ENCODE results near the gene XRCC5. TPM values are rescaled to one million over a fixed set of nuclear protein-coding genes. Genes with fewer than 3 reads are reported as not detected.
A peak's percentile ranks its signal among the peaks of the same experiment; 100 is the strongest.

XRCC5 gene
- total and polyA plus RNA-seq, 4 experiments from 2014 or later = 235 to 348 (median 273) TPM

GRCh38 chr2:216119986-216120385 lies 10.8 kb downstream of the XRCC5 start:
- H3K27me3 ChIP-seq (ENCODE audit: insufficient read depth, low read length) = no peaks in the 10 kb centered on the region
- intact Hi-C loops (cut with micrococcal nuclease) = loop anchor here (10.0 kb wide), 1 partner anchor 85 kb away; no protein-coding TSS in a partner anchor
- H3K27ac ChIP-seq (ENCODE audit: low read depth, low read length) = no peak overlapping the region
- Mint-ChIP-seq H3K27me3 (no peaks in the 10 kb centered on the region), H3K4me1 (peaks cover 47 to 68% (median 57%) of the 10 kb centered on the region in 4 donors), H3K36me3 (peaks cover 63 to 89% of the 10 kb centered on the region in 2 donors), H3K9me3 (no peaks in the 10 kb centered on the region), H3K27ac (peak overlapping the region in 5 of 7 donors; percentile 14 to 78 (median 60)), H3K4me3 (peak overlapping the region in 2 of 8 donors; percentile 6 to 49)
- POLR2A ChIA-PET (ENCODE audit: partially characterized antibody) = interaction anchor here (1.4 to 2.7 kb wide), 2 partner anchors 10 to 38 kb away, joined by 3 to 6 read pairs; partner anchors contain the start of genes PECR and TMEM169
- no peaks in the 10 kb centered on the region for H3K9me3 ChIP-seq (ENCODE audit: control insufficient read depth in 1 of 2, low read length in 2 of 2)
- H3K4me1 ChIP-seq (ENCODE audit: insufficient read depth, low read length) = peaks cover 62% of the 10 kb centered on the region
- H3K4me3 ChIP-seq (ENCODE audit: low read length in 2 of 2) = no peak overlapping the region
- peaks cover 75% of the 10 kb centered on the region for H3K36me3 ChIP-seq (ENCODE audit: insufficient read depth, low read length)
- CTCF ChIA-PET (ENCODE audit: partially characterized antibody) = interaction anchor here (0.6 to 1.7 kb wide), 5 partner anchors 12 to 136 kb away, joined by 3 to 6 read pairs (median 3); no protein-coding TSS in a partner anchor
- DNase-seq = no peak

GRCh38 chr2:216121255-216121654 lies 12.1 kb downstream of the XRCC5 start:
- Histone ChIP-seq H3K27ac (ENCODE audit: low read depth, low read length) (no peak overlapping the region), H3K9me3 (ENCODE audit: control insufficient read depth in 1 of 2, low read length in 2 of 2) (no peaks in the 10 kb centered on the region), H3K4me1 (ENCODE audit: insufficient read depth, low read length) (peaks cover 50% of the 10 kb centered on the region), H3K36me3 (ENCODE audit: insufficient read depth, low read length) (peaks cover 81% of the 10 kb centered on the region), H3K27me3 (ENCODE audit: insufficient read depth, low read length) (no peaks in the 10 kb centered on the region), H3K4me3 (ENCODE audit: low read length in 2 of 2) (no peak overlapping the region)
- intact Hi-C loops (cut with micrococcal nuclease) = loop anchor here (1.0 kb wide), 1 partner anchor 42 kb away; no protein-coding TSS in a partner anchor
- Mint-ChIP-seq H3K4me1 (peaks cover 41 to 59% (median 47%) of the 10 kb centered on the region in 4 donors), H3K36me3 (peaks cover 67 to 94% of the 10 kb centered on the region in 2 donors), H3K27me3 (no peaks in the 10 kb centered on the region), H3K4me3 (no peak overlapping the region), H3K27ac (peak overlapping the region in 4 of 7 donors; percentile 48 to 68 (median 55)), H3K9me3 (no peaks in the 10 kb centered on the region)
- DNase-seq = no peak
- ChIA-PET CTCF (ENCODE audit: partially characterized antibody) (interaction anchor here (1.4 kb wide), 1 partner anchor 87 kb away, joined by 3 read pairs; no protein-coding TSS in a partner anchor), POLR2A (ENCODE audit: partially characterized antibody) (no interaction called here)

- no peak overlapping the region for H3K27ac ChIP-seq (ENCODE audit: low read depth, low read length)
- POLR2A ChIA-PET (ENCODE audit: partially characterized antibody) = no interaction called here
- peaks cover 77% of the 10 kb centered on the region for H3K36me3 ChIP-seq (ENCODE audit: insufficient read depth, low read length)
- no peak overlapping the region for H3K4me3 ChIP-seq (ENCODE audit: low read length in 2 of 2)
- CTCF ChIA-PET (ENCODE audit: partially characterized antibody) = interaction anchor here (0.6 to 1.4 kb wide), 4 partner anchors 13 to 277 kb away, joined by 3 to 4 read pairs (median 3); no protein-coding TSS in a partner anchor
- H3K4me3 Mint-ChIP-seq = peak overlapping the region in 1 of 8 donors; percentile 22
- no peaks in the 10 kb centered on the region for H3K27me3 Mint-ChIP-seq
- peaks cover 31 to 51% (median 44%) of the 10 kb centered on the region in 4 donors for H3K4me1 Mint-ChIP-seq
- intact Hi-C loops (cut with micrococcal nuclease) = no loop called here
- no peak for DNase-seq
- H3K27ac Mint-ChIP-seq = peak overlapping the region in 6 of 7 donors; percentile 13 to 89 (median 45)
- H3K27me3 ChIP-seq (ENCODE audit: insufficient read depth, low read length) = no peaks in the 10 kb centered on the region
- no peaks in the 10 kb centered on the region for H3K9me3 ChIP-seq (ENCODE audit: control insufficient read depth in 1 of 2, low read length in 2 of 2)
- H3K36me3 Mint-ChIP-seq = peaks cover 72 to 87% of the 10 kb centered on the region in 2 donors
- H3K9me3 Mint-ChIP-seq = peaks cover 0 to 2% (median 0%) of the 10 kb centered on the region in 8 donors
- H3K4me1 ChIP-seq (ENCODE audit: insufficient read depth, low read length) = peaks cover 39% of the 10 kb centered on the region
Measured at GRCh38 chr2:216126943-216127342, 17.8 kb downstream of the XRCC5 start.

GRCh38 chr2:216130346-216130971 lies 21.3 kb downstream of the XRCC5 start:
- POLR2A ChIA-PET (ENCODE audit: partially characterized antibody) = interaction anchor here (0.9 to 1.3 kb wide), 2 partner anchors 13 to 17 kb away, joined by 3 read pairs; no protein-coding TSS in a partner anchor
- intact Hi-C loops (cut with micrococcal nuclease) = no loop called here
- Mint-ChIP-seq H3K9me3 (peaks cover 0 to 2% (median 0%) of the 10 kb centered on the region in 8 donors), H3K27ac (peak overlapping the region in 1 of 7 donors; percentile 68), H3K27me3 (no peaks in the 10 kb centered on the region), H3K4me1 (peaks cover 42 to 64% (median 51%) of the 10 kb centered on the region in 4 donors), H3K4me3 (no peak overlapping the region), H3K36me3 (peaks cover 78 to 88% of the 10 kb centered on the region in 2 donors)
- Histone ChIP-seq H3K27ac (ENCODE audit: low read depth, low read length) (no peak overlapping the region), H3K27me3 (ENCODE audit: insufficient read depth, low read length) (no peaks in the 10 kb centered on the region), H3K4me3 (ENCODE audit: low read length in 2 of 2) (no peak overlapping the region), H3K9me3 (ENCODE audit: control insufficient read depth in 1 of 2, low read length in 2 of 2) (no peaks in the 10 kb centered on the region), H3K4me1 (ENCODE audit: insufficient read depth, low read length) (peaks cover 47% of the 10 kb centered on the region), H3K36me3 (ENCODE audit: insufficient read depth, low read length) (peaks cover 84% of the 10 kb centered on the region)
- DNase-seq = no peak
- CTCF ChIA-PET (ENCODE audit: partially characterized antibody) = interaction anchor here (0.7 to 2.1 kb wide), 6 partner anchors 10 to 274 kb away, joined by 3 to 5 read pairs (median 4); partner anchors contain the start of genes PECR and TMEM169

GRCh38 chr2:216131175-216131926 lies 22.2 kb downstream of the XRCC5 start:
- POLR2A ChIA-PET (ENCODE audit: partially characterized antibody) = interaction anchor here (0.9 to 1.3 kb wide), 3 partner anchors 14 to 18 kb away, joined by 3 read pairs; no protein-coding TSS in a partner anchor

GRCh38 chr2:216132585-216132984 lies 23.4 kb downstream of the XRCC5 start:
- CTCF ChIA-PET (ENCODE audit: partially characterized antibody) = interaction anchor here (0.9 to 1.1 kb wide), 2 partner anchors 9 to 18 kb away, joined by 4 read pairs; no protein-coding TSS in a partner anchor
- Mint-ChIP-seq H3K36me3 (peaks cover 74 to 88% of the 10 kb centered on the region in 2 donors), H3K4me3 (peak overlapping the region in 1 of 8 donors; percentile 15), H3K9me3 (no peaks in the 10 kb centered on the region), H3K4me1 (peaks cover 43 to 55% (median 51%) of the 10 kb centered on the region in 4 donors), H3K27me3 (no peaks in the 10 kb centered on the region), H3K27ac (peak overlapping the region in 5 of 7 donors; percentile 26 to 75 (median 59))
- POLR2A ChIA-PET (ENCODE audit: partially characterized antibody) = no interaction called here
- no peak overlapping the region for H3K27ac ChIP-seq (ENCODE audit: low read depth, low read length)
- H3K9me3 ChIP-seq (ENCODE audit: control insufficient read depth in 1 of 2, low read length in 2 of 2) = no peaks in the 10 kb centered on the region
- intact Hi-C loops (cut with micrococcal nuclease) = no loop called here
- H3K27me3 ChIP-seq (ENCODE audit: insufficient read depth, low read length) = no peaks in the 10 kb centered on the region
- H3K36me3 ChIP-seq (ENCODE audit: insufficient read depth, low read length) = peaks cover 85% of the 10 kb centered on the region
- DNase-seq = no peak
- no peak overlapping the region for H3K4me3 ChIP-seq (ENCODE audit: low read length in 2 of 2)
- peaks cover 44% of the 10 kb centered on the region for H3K4me1 ChIP-seq (ENCODE audit: insufficient read depth, low read length)

More at GRCh38 chr2:216131175-216131926, 22.2 kb downstream of the XRCC5 start:
- H3K36me3 ChIP-seq (ENCODE audit: insufficient read depth, low read length) = peaks cover 81% of the 10 kb centered on the region
- Mint-ChIP-seq H3K27me3 (no peaks in the 10 kb centered on the region), H3K4me3 (peak overlapping the region in 3 of 8 donors; percentile 13 to 63 (median 26)), H3K4me1 (peaks cover 42 to 64% (median 53%) of the 10 kb centered on the region in 4 donors), H3K9me3 (peaks cover 0 to 2% (median 0%) of the 10 kb centered on the region in 8 donors), H3K27ac (peak overlapping the region; percentile 1 to 84 (median 33)), H3K36me3 (peaks cover 76 to 86% of the 10 kb centered on the region in 2 donors)
- no peaks in the 10 kb centered on the region for H3K9me3 ChIP-seq (ENCODE audit: control insufficient read depth in 1 of 2, low read length in 2 of 2)
- H3K4me1 ChIP-seq (ENCODE audit: insufficient read depth, low read length) = peaks cover 47% of the 10 kb centered on the region
- no peak overlapping the region for H3K27ac ChIP-seq (ENCODE audit: low read depth, low read length)
- CTCF ChIA-PET (ENCODE audit: partially characterized antibody) = interaction anchor here (1.0 to 2.1 kb wide), 6 partner anchors 9 to 273 kb away, joined by 3 to 6 read pairs (median 4); no protein-coding TSS in a partner anchor
- no peak for DNase-seq
- intact Hi-C loops (cut with micrococcal nuclease) = no loop called here
- H3K27me3 ChIP-seq (ENCODE audit: insufficient read depth, low read length) = no peaks in the 10 kb centered on the region
- H3K4me3 ChIP-seq (ENCODE audit: low read length in 2 of 2) = no peak overlapping the region
